IPS-18a (cell line): ENCODE measurements around the gene CNBD2.
"Not testable (repeated sequence)": the region's sequence is repeated elsewhere in the genome, so short reads cannot be mapped to it uniquely, and the experiment has no call there.

ENCODE experiments used
- H3K27ac ChIP-seq: one replicate; pipeline ENCODE4 v1.5.1; 2013; ENCODE audit warnings: low read length
- H3K27me3 ChIP-seq: one replicate; pipeline ENCODE4 v1.6.1; 2013; ENCODE audit warnings: mild to moderate bottlenecking, low read length; ENCODE audit not compliant: control insufficient read depth, insufficient read depth
- H3K36me3 ChIP-seq: one replicate; pipeline ENCODE4 v1.6.1; 2013; ENCODE audit warnings: low read depth, low read length; ENCODE audit not compliant: control insufficient read depth
- H3K4me1 ChIP-seq: one replicate; pipeline ENCODE4 v1.6.1; 2013; ENCODE audit warnings: low read depth, low read length; ENCODE audit not compliant: control insufficient read depth
- H3K4me3 ChIP-seq: one replicate; pipeline ENCODE4 v1.5.1; 2013; ENCODE audit warnings: low read length
- H3K9ac ChIP-seq: one replicate; pipeline ENCODE4 v1.6.1; 2013; ENCODE audit warnings: mild to moderate bottlenecking, low read length, moderate library complexity
- H3K9me3 ChIP-seq: one replicate; pipeline ENCODE4 v1.6.1; 2013; ENCODE audit warnings: low read depth, low read length; ENCODE audit not compliant: control insufficient read depth

Gene CNBD2

DNA sequence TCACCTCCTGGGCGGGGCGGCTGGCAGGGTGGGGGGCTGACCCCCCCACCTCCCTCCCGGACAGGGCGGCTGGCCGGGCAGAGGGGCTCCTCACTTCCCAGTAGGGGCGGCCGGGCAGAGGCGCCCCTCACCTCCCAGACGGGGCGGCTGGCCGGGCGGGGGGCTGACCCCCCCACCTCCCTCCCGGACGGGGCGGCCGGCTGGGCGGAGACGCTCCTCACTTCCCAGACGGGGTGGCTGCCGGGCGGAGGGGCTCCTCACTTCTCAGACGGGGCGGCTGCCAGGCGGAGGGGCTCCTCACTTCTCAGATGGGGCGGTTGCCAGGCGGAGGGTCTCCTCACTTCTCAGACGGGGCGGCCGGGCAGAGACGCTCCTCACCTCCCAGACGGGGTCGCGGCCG, 32.9 kb downstream of the CNBD2 start:
- H3K27me3 ChIP-seq, H3K36me3 ChIP-seq, H3K9ac ChIP-seq, H3K4me3 ChIP-seq, H3K9me3 ChIP-seq, H3K27ac ChIP-seq, H3K4me1 ChIP-seq: not testable (repeated sequence)

DNA sequence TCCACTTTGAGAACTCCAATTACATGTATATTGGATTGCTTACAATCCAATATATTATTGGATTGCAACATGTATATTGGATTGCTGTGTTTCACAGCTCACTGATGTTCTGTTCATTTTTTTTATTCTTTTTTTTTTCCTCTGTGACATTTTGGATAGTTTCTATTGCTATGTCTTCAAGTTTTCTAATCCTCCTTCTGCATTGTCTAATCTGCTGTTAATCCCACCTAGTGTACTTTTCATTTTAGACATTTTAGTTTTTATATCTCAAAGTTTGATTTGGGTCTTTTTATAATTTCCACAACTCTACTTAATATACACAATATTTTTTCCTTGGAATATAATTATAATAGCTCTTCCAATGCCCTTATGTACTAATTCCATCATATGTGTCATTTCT, 34.5 kb downstream of the CNBD2 start:
- no peaks in the 10 kb centered on the region for H3K36me3 ChIP-seq
- H3K9ac ChIP-seq = no peak overlapping the region
- no peaks in the 10 kb centered on the region for H3K27me3 ChIP-seq
- no peak overlapping the region for H3K27ac ChIP-seq
- H3K9me3 ChIP-seq = no peaks in the 10 kb centered on the region
- no peaks in the 10 kb centered on the region for H3K4me1 ChIP-seq
- H3K4me3 ChIP-seq = no peak overlapping the region

GRCh38 chr20:36004045-36004444, 35.7 kb downstream of the CNBD2 start:
- Histone ChIP-seq H3K4me1 (no peaks in the 10 kb centered on the region), H3K4me3 (no peak overlapping the region), H3K36me3 (no peaks in the 10 kb centered on the region), H3K27me3 (no peaks in the 10 kb centered on the region), H3K27ac (no peak overlapping the region), H3K9me3 (no peaks in the 10 kb centered on the region), H3K9ac (no peak overlapping the region)

- Histone ChIP-seq H3K27me3 (no peaks in the 10 kb centered on the region), H3K27ac (no peak overlapping the region), H3K9ac (no peak overlapping the region), H3K36me3 (no peaks in the 10 kb centered on the region), H3K4me1 (no peaks in the 10 kb centered on the region), H3K9me3 (no peaks in the 10 kb centered on the region), H3K4me3 (no peak overlapping the region)
Observed at GRCh38 chr20:36008461-36009035, 40.2 kb downstream of the CNBD2 start.

GRCh38 chr20:36010076-36010475, 41.7 kb downstream of the CNBD2 start:
- H3K9me3 ChIP-seq = no peaks in the 10 kb centered on the region
- no peak overlapping the region for H3K9ac ChIP-seq
- H3K4me1 ChIP-seq = no peaks in the 10 kb centered on the region
- H3K4me3 ChIP-seq = no peak overlapping the region
- H3K27me3 ChIP-seq = no peaks in the 10 kb centered on the region
- H3K27ac ChIP-seq = no peak overlapping the region
- no peaks in the 10 kb centered on the region for H3K36me3 ChIP-seq

DNA sequence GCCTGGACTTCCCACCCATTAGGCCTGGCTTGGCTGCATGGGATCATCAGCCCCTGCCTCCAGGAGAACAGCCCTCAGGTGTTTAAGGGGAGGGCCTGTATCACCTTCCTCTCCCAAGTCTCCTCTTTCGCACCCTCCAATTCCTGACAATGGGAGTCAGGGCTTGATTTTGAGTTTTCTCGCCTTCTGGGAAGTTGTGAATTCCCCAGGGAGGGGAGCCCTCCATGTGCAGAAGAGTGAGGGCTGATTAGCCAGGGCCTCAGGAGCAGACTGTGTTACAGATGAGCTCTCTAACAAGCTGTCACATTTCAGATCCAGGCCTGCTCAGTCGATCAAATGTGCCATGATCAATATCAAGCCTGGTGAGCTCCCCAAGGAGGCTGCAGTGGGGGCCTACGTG, 42.4 kb downstream of the CNBD2 start:
- Histone ChIP-seq H3K27me3 (no peaks in the 10 kb centered on the region), H3K9ac (no peak overlapping the region), H3K4me3 (no peak overlapping the region), H3K36me3 (no peaks in the 10 kb centered on the region), H3K27ac (no peak overlapping the region), H3K4me1 (no peaks in the 10 kb centered on the region), H3K9me3 (no peaks in the 10 kb centered on the region)

GRCh38 chr20:36015806-36016403, 47.5 kb downstream of the CNBD2 start:
- Histone ChIP-seq H3K9ac (no peak overlapping the region), H3K27me3 (no peaks in the 10 kb centered on the region), H3K9me3 (no peaks in the 10 kb centered on the region), H3K27ac (no peak overlapping the region), H3K36me3 (no peaks in the 10 kb centered on the region), H3K4me1 (peaks cover 4% of the 10 kb centered on the region), H3K4me3 (no peak overlapping the region)

- H3K4me3 ChIP-seq = no peak overlapping the region
- H3K9ac ChIP-seq = no peak overlapping the region
- H3K4me1 ChIP-seq = peaks cover 4% of the 10 kb centered on the region
- H3K9me3 ChIP-seq = no peaks in the 10 kb centered on the region
- H3K27me3 ChIP-seq = no peaks in the 10 kb centered on the region
- H3K36me3 ChIP-seq = no peaks in the 10 kb centered on the region
- H3K27ac ChIP-seq = no peak overlapping the region
Observed at GRCh38 chr20:36017048-36017951, 48.9 kb downstream of the CNBD2 start.

DNA sequence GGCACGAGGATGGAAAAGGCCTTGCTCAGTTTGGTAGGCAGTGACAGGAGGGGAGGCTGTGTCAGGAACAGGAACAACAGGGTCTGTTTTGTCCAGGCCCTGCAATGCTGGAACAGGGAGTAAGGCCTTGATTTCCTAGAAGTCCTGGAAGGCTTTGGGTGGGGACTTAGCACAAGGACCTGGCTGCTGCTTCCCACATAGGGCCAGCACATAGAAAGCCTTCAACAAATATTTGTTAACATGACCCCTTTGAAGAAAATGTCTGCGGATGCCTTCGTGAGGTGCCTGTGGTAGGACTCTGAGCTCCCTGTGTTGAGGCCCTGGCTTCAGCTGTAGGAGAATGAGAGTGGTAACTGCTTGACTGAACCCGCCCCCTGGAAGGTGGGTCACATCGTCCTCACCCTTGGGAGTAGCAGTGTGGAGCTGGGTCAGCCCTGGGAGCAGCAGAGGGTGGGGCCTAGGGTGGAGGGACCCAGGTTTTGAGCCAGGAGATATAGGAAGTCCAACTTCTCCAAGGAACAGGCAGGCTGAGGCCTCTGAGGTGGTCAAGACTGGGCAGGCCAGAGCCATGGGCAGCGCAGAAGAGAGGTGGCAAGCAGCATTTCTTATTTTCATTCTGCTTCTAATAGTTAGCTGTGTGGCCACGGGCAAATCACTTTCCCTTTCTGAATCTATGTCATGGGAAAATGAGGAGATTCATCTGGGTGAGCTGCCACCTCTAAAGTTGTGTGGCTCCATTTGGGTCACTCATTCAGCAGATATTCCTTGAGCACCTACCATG, 50.0 kb downstream of the CNBD2 start:
- Histone ChIP-seq H3K36me3 (no peaks in the 10 kb centered on the region), H3K4me3 (no peak overlapping the region), H3K4me1 (peaks cover 4% of the 10 kb centered on the region), H3K9me3 (no peaks in the 10 kb centered on the region), H3K9ac (no peak overlapping the region), H3K27ac (no peak overlapping the region), H3K27me3 (no peaks in the 10 kb centered on the region)

GRCh38 chr20:36026131-36026530, 57.7 kb downstream of the CNBD2 start:
- H3K9ac ChIP-seq, H3K9me3 ChIP-seq, H3K36me3 ChIP-seq, H3K4me3 ChIP-seq, H3K4me1 ChIP-seq, H3K27ac ChIP-seq, H3K27me3 ChIP-seq: not testable (repeated sequence)

GRCh38 chr20:36028106-36028808, 59.9 kb downstream of the CNBD2 start:
- Histone ChIP-seq H3K36me3 (no peaks in the 10 kb centered on the region), H3K4me3 (no peak overlapping the region), H3K9ac (no peak overlapping the region), H3K27ac (no peak overlapping the region), H3K27me3 (no peaks in the 10 kb centered on the region), H3K4me1 (no peaks in the 10 kb centered on the region), H3K9me3 (no peaks in the 10 kb centered on the region)
